Activated naive CD4-positive, alpha-beta T cell treated with anti-CD3 and anti-CD28 coated beads for 36 hours (primary cell): ENCODE data around the gene RAMP2. TPM values are rescaled to one million over a fixed set of nuclear protein-coding genes. Genes with fewer than 3 reads are reported as not detected.
A peak's percentile ranks its signal among the peaks of the same experiment; 100 is the strongest.
"Not testable (repeated sequence)": the region's sequence is repeated elsewhere in the genome, so short reads cannot be mapped to it uniquely, and the experiment has no call there.

Experiments
- CTCF ChIA-PET: fragments of 350-600 bp; sonication (Branson Sonifier 250); formaldehyde crosslinking; loops from one replicate; lab custom pipeline; 2021; ENCODE audit warnings: antibody characterized with exemption; lab: Charles Lee
- DNase-seq: peaks from one replicate; pipeline ENCODE4 v3.0.0-alpha.2; 2020
- H3K27ac Mint-ChIP-seq: one replicate; pipeline ENCODE4 v1.8.0; 2021; ENCODE audit warnings: mild to moderate bottlenecking, mixed read lengths
- H3K27me3 Mint-ChIP-seq: one replicate; pipeline ENCODE4 v1.8.0; 2021; ENCODE audit warnings: low read depth, mixed read lengths
- H3K36me3 Mint-ChIP-seq: one replicate; pipeline ENCODE4 v1.8.0; 2021; ENCODE audit warnings: low read depth, mixed read lengths
- H3K4me1 Mint-ChIP-seq: one replicate; pipeline ENCODE4 v1.8.0; 2021; ENCODE audit warnings: low read depth, mixed read lengths
- H3K4me3 Mint-ChIP-seq: one replicate; pipeline ENCODE4 v1.8.0; 2021; ENCODE audit warnings: mild to moderate bottlenecking, moderate library complexity, mixed read lengths
- H3K9me3 Mint-ChIP-seq: one replicate; pipeline ENCODE4 v1.8.0; 2021; ENCODE audit warnings: mixed read lengths
- intact Hi-C: fragments of 100-400 bp; cut with micrococcal nuclease; formaldehyde crosslinking; loops from one replicate; pipeline ENCODE4 v1.15.1; 2023
- total RNA-seq, 2 experiments: library from RNA; stranded (reverse); gene quantifications; one replicate each; pipeline ENCODE4 v1.2.3, GENCODE V29; 2021

The RAMP2 gene
- not detected for total RNA-seq

GRCh38 chr17:42760652-42761581, at the start of gene RAMP2:
Gene RAMP2 (plus strand): TSS chr17:42761227. CDS start chr17:42761262, 35 bp downstream.
- H3K27me3 Mint-ChIP-seq, result peaks cover 56% of the 10 kb centered on the region
- peaks cover 11% of the 10 kb centered on the region for H3K4me1 Mint-ChIP-seq
- H3K36me3 Mint-ChIP-seq, result no peaks in the 10 kb centered on the region
- CTCF ChIA-PET, result interaction anchor here (0.6 to 2.4 kb wide), 10 partner anchors 8 to 183 kb away, joined by 3 to 11 read pairs (median 4); partner anchors contain the start of genes BECN1, PSMC3IP and VPS25
- no peak within 1 kb of the TSS for H3K4me3 Mint-ChIP-seq
- no peak within 1 kb of the TSS for H3K27ac Mint-ChIP-seq
- no peaks in the 10 kb centered on the region for H3K9me3 Mint-ChIP-seq
- intact Hi-C loops, result loop anchor here (1.0 to 10.0 kb wide), 2 partner anchors 16 to 56 kb away; partner anchors contain the start of gene EZH1
- DNase-seq, result no peak

- H3K9me3 Mint-ChIP-seq, result no peaks in the 10 kb centered on the region
- no peak overlapping the region for H3K27ac Mint-ChIP-seq
- intact Hi-C loops, result loop anchor here (1.0 to 2.0 kb wide), 5 partner anchors 42 to 277 kb away; partner anchors contain the start of genes BECN1 and RPL27
- H3K4me3 Mint-ChIP-seq, result no peak overlapping the region
- CTCF ChIA-PET, result interaction anchor here (1.0 to 1.3 kb wide), 2 partner anchors 43 kb away, joined by 7 to 9 read pairs; no protein-coding TSS in a partner anchor
- H3K4me1 Mint-ChIP-seq, result no peaks in the 10 kb centered on the region
- peak; percentile 35 for DNase-seq
- H3K27me3 Mint-ChIP-seq, result no peaks in the 10 kb centered on the region
- peaks cover 44% of the 10 kb centered on the region for H3K36me3 Mint-ChIP-seq
These were observed 39.9 kb upstream of the RAMP2 start for GRCh38 chr17:42720996-42721583.

GRCh38 chr17:42723636-42724035, 37.4 kb upstream of the RAMP2 start:
- CTCF ChIA-PET, result no interaction called here
- DNase-seq, result no peak
- intact Hi-C loops, result no loop called here
- H3K4me1 Mint-ChIP-seq, result no peaks in the 10 kb centered on the region
- H3K36me3 Mint-ChIP-seq, result peaks cover 28% of the 10 kb centered on the region
- H3K27me3 Mint-ChIP-seq, result no peaks in the 10 kb centered on the region
- no peaks in the 10 kb centered on the region for H3K9me3 Mint-ChIP-seq
- H3K27ac Mint-ChIP-seq, result no peak overlapping the region
- H3K4me3 Mint-ChIP-seq, result no peak overlapping the region

- no peaks in the 10 kb centered on the region for H3K4me1 Mint-ChIP-seq
- H3K4me3 Mint-ChIP-seq, result no peak overlapping the region
- H3K27me3 Mint-ChIP-seq, result no peaks in the 10 kb centered on the region
- H3K9me3 Mint-ChIP-seq, result no peaks in the 10 kb centered on the region
- H3K36me3 Mint-ChIP-seq, result peaks cover 23% of the 10 kb centered on the region
- CTCF ChIA-PET, result interaction anchor here (0.6 to 1.3 kb wide), 4 partner anchors 29 to 73 kb away, joined by 3 to 4 read pairs (median 3); no protein-coding TSS in a partner anchor
- intact Hi-C loops, result no loop called here
- no peak overlapping the region for H3K27ac Mint-ChIP-seq
- DNase-seq, result no peak
These were observed 35.9 kb upstream of the RAMP2 start for GRCh38 chr17:42725143-42725542.

GRCh38 chr17:42740699-42741098, 20.3 kb upstream of the RAMP2 start:
- H3K36me3 Mint-ChIP-seq, result no peaks in the 10 kb centered on the region
- H3K4me3 Mint-ChIP-seq, result no peak overlapping the region
- DNase-seq, result no peak
- no peaks in the 10 kb centered on the region for H3K9me3 Mint-ChIP-seq
- intact Hi-C loops, result loop anchor here (10.0 kb wide), 1 partner anchor 1484 kb away; no protein-coding TSS in a partner anchor
- CTCF ChIA-PET, result no interaction called here
- no peak overlapping the region for H3K27ac Mint-ChIP-seq
- no peaks in the 10 kb centered on the region for H3K27me3 Mint-ChIP-seq
- H3K4me1 Mint-ChIP-seq, result peaks cover 21% of the 10 kb centered on the region

GRCh38 chr17:42742916-42743315, 18.1 kb upstream of the RAMP2 start:
- DNase-seq, H3K4me3 Mint-ChIP-seq, H3K36me3 Mint-ChIP-seq, H3K9me3 Mint-ChIP-seq, H3K27ac Mint-ChIP-seq, H3K27me3 Mint-ChIP-seq: not testable (repeated sequence)
- CTCF ChIA-PET, result interaction anchor here (0.5 to 1.2 kb wide), 4 partner anchors 17 to 269 kb away, joined by 3 to 4 read pairs (median 4); no protein-coding TSS in a partner anchor
- intact Hi-C loops, result loop anchor here (10.0 kb wide), 1 partner anchor 1482 kb away; no protein-coding TSS in a partner anchor
- H3K4me1 Mint-ChIP-seq, result peaks cover 21% of the 10 kb centered on the region

- Mint-ChIP-seq H3K27me3 (peaks cover 6% of the 10 kb centered on the region), H3K36me3 (no peaks in the 10 kb centered on the region), H3K27ac (peak overlapping the region; percentile 93), H3K4me1 (peaks cover 21% of the 10 kb centered on the region), H3K4me3 (peak overlapping the region; percentile 90), H3K9me3 (no peaks in the 10 kb centered on the region)
- CTCF ChIA-PET, result interaction anchor here (0.8 to 1.2 kb wide), 4 partner anchors 16 to 165 kb away, joined by 3 to 4 read pairs (median 4); partner anchors contain the start of gene BECN1
- no peak for DNase-seq
- intact Hi-C loops, result loop anchor here (1.0 to 10.0 kb wide), 5 partner anchors 55 to 1481 kb away; partner anchors contain the start of genes BECN1, CNTD1 and COA3
These were observed 17.3 kb upstream of the RAMP2 start for GRCh38 chr17:42743595-42744282.

GRCh38 chr17:42744283-42744805, 16.7 kb upstream of the RAMP2 start:
- intact Hi-C loops, result loop anchor here (1.0 to 10.0 kb wide), 5 partner anchors 54 to 1480 kb away; partner anchors contain the start of genes BECN1, CNTD1 and COA3
- Mint-ChIP-seq H3K36me3 (no peaks in the 10 kb centered on the region), H3K4me1 (peaks cover 21% of the 10 kb centered on the region), H3K9me3 (no peaks in the 10 kb centered on the region), H3K4me3 (peak overlapping the region; percentile 90), H3K27me3 (peaks cover 6% of the 10 kb centered on the region), H3K27ac (peak overlapping the region; percentile 93)
- CTCF ChIA-PET, result interaction anchor here (1.0 to 1.2 kb wide), 2 partner anchors 80 to 166 kb away, joined by 3 to 4 read pairs; partner anchors contain the start of gene BECN1
- DNase-seq, result peak; percentile 85

GRCh38 chr17:42744806-42745617, 16.0 kb upstream of the RAMP2 start, which contains the start of gene EZH1:
Gene EZH1 (minus strand): TSS chr17:42745040. CDS start chr17:42728941, 16,099 bp downstream.
- Mint-ChIP-seq H3K4me1 (peaks cover 21% of the 10 kb centered on the region), H3K36me3 (no peaks in the 10 kb centered on the region), H3K27me3 (peaks cover 6% of the 10 kb centered on the region), H3K9me3 (no peaks in the 10 kb centered on the region), H3K4me3 (peak within 1 kb of the TSS; percentile 90), H3K27ac (peak within 1 kb of the TSS; percentile 93)
- intact Hi-C loops, result loop anchor here (1.0 to 10.0 kb wide), 7 partner anchors 15 to 1480 kb away; partner anchors contain the start of genes BECN1, CNTD1, COA3 and RPL27
- peak; percentile 93 for DNase-seq
- CTCF ChIA-PET, result no interaction called here

GRCh38 chr17:42748202-42748907, 12.7 kb upstream of the RAMP2 start:
- DNase-seq, result no peak
- intact Hi-C loops, result loop anchor here (10.0 kb wide), 1 partner anchor 1476 kb away; no protein-coding TSS in a partner anchor
- CTCF ChIA-PET, result interaction anchor here (1.1 to 4.3 kb wide), 3 partner anchors 9 to 25 kb away, joined by 3 to 19 read pairs (median 4); no protein-coding TSS in a partner anchor
- H3K9me3 Mint-ChIP-seq, result no peaks in the 10 kb centered on the region
- peaks cover 13% of the 10 kb centered on the region for H3K4me1 Mint-ChIP-seq
- H3K27ac Mint-ChIP-seq, result no peak overlapping the region
- H3K36me3 Mint-ChIP-seq, result no peaks in the 10 kb centered on the region
- H3K27me3 Mint-ChIP-seq, result peaks cover 10% of the 10 kb centered on the region
- no peak overlapping the region for H3K4me3 Mint-ChIP-seq
